Parathyroid adenoma (tissue), 2 donors: Measurements from ENCODE around the gene CSNK1G3.

ENCODE experiments used
- H2AFZ ChIP-seq: fragments of 300-600 bp; sonication (generic); one replicate; pipeline ENCODE4 v1.7.0; 2017; ENCODE audit warnings: antibody characterized with exemption, mild to moderate bottlenecking
- H3K27ac ChIP-seq: fragments of 300-600 bp; sonication (generic); one replicate; pipeline ENCODE4 v1.7.0; 2017
- H3K27me3 ChIP-seq: fragments of 300-600 bp; sonication (generic); one replicate; pipeline ENCODE4 v1.7.0; 2017; ENCODE audit warnings: low read length; ENCODE audit not compliant: control insufficient read depth, insufficient read depth
- H3K36me3 ChIP-seq: fragments of 300-600 bp; sonication (generic); one replicate; pipeline ENCODE4 v1.7.0; 2017; ENCODE audit warnings: low read length; ENCODE audit not compliant: control insufficient read depth, insufficient read depth
- H3K4me1 ChIP-seq: fragments of 300-600 bp; sonication (generic); one replicate; pipeline ENCODE4 v1.7.0; 2017; ENCODE audit warnings: control low read depth
- H3K4me2 ChIP-seq: fragments of 300-600 bp; sonication (generic); one replicate; pipeline ENCODE4 v1.7.0; 2017; ENCODE audit warnings: low read length
- H3K4me3 ChIP-seq: fragments of 300-600 bp; sonication (generic); one replicate; pipeline ENCODE4 v1.7.0; 2017; ENCODE audit warnings: low read depth, low read length
- H3K79me2 ChIP-seq: fragments of 300-600 bp; sonication (generic); one replicate; pipeline ENCODE4 v1.7.0; 2017; ENCODE audit warnings: control low read depth
- H3K9ac ChIP-seq: fragments of 300-600 bp; sonication (generic); one replicate; pipeline ENCODE4 v1.7.0; 2017; ENCODE audit warnings: mild to moderate bottlenecking
- H3K9me3 ChIP-seq: fragments of 300-600 bp; sonication (generic); one replicate; pipeline ENCODE4 v1.7.0; 2017; ENCODE audit warnings: low read length; ENCODE audit not compliant: control insufficient read depth
- TF ChIP-seq, protein P1 (sequence below): fragments of 300-600 bp; sonication (generic); IDR thresholded peaks from one replicate; pipeline ENCODE4 v1.7.0; 2017; ENCODE audit warnings: antibody characterized with exemption, mild to moderate bottlenecking
- donor health status: primary hyperparathyroidism.

Gene CSNK1G3

DNA sequence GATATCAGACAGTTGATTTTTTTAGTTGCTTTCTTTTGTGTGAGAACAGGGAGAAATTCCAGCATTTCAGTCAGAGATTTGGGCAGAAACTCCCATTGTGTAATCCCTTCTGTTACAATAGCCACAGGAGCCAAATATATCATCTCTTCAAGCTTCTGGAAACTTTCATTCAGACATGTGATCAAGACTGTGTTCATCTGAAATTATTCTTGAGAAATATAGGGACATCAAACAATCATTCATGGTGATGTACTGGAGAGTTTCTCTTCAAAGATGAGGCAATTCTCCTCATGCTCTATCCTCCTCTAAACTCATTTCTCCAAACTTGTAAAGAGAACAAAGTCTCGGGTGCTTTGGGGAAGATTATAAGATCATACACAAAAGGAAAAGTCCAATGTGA lies 35.2 kb upstream of the CSNK1G3 start:
- Histone ChIP-seq H3K36me3 (no peaks in the 10 kb centered on the region), H3K4me2 (no peak overlapping the region), H3K4me3 (no peak overlapping the region), H3K9me3 (no peaks in the 10 kb centered on the region), H3K27ac (no peak overlapping the region), H3K4me1 (no peaks in the 10 kb centered on the region), H3K27me3 (no peaks in the 10 kb centered on the region), H2AFZ (no peak overlapping the region), H3K9ac (no peak overlapping the region), H3K79me2 (no peaks in the 10 kb centered on the region)
- TF ChIP-seq, protein P1, sequence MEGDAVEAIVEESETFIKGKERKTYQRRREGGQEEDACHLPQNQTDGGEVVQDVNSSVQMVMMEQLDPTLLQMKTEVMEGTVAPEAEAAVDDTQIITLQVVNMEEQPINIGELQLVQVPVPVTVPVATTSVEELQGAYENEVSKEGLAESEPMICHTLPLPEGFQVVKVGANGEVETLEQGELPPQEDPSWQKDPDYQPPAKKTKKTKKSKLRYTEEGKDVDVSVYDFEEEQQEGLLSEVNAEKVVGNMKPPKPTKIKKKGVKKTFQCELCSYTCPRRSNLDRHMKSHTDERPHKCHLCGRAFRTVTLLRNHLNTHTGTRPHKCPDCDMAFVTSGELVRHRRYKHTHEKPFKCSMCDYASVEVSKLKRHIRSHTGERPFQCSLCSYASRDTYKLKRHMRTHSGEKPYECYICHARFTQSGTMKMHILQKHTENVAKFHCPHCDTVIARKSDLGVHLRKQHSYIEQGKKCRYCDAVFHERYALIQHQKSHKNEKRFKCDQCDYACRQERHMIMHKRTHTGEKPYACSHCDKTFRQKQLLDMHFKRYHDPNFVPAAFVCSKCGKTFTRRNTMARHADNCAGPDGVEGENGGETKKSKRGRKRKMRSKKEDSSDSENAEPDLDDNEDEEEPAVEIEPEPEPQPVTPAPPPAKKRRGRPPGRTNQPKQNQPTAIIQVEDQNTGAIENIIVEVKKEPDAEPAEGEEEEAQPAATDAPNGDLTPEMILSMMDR = no peak

DNA sequence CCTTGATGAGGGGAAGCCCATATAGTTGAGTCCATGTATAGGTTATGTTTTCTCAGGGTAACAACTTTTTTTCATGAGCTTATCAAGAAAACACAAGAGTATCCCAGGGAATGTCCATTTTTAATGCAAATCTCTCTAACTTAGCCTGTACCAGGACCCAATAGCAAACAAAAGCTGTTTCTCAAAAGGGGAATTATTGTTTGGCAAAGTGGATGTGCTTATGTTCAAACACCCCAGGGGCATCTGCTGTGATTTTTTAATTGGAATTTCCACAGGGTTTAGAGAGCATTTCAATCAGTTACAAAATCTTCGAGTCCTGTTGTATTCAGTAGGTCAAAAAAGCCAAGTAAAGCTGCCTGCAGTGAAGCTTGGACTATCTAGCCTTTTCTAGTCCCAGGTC lies 33.4 kb upstream of the CSNK1G3 start:
- Histone ChIP-seq H3K4me1 (no peaks in the 10 kb centered on the region), H3K4me2 (no peak overlapping the region), H2AFZ (no peak overlapping the region), H3K79me2 (no peaks in the 10 kb centered on the region), H3K27ac (no peak overlapping the region), H3K4me3 (no peak overlapping the region), H3K27me3 (no peaks in the 10 kb centered on the region), H3K9me3 (no peaks in the 10 kb centered on the region), H3K36me3 (no peaks in the 10 kb centered on the region), H3K9ac (no peak overlapping the region)
- TF ChIP-seq, protein P1 = no peak

- no peak overlapping the region for H3K4me2 ChIP-seq
- H3K9me3 ChIP-seq = no peaks in the 10 kb centered on the region
- H3K4me1 ChIP-seq = no peaks in the 10 kb centered on the region
- H3K27ac ChIP-seq = no peak overlapping the region
- H3K9ac ChIP-seq = no peak overlapping the region
- no peak overlapping the region for H2AFZ ChIP-seq
- no peaks in the 10 kb centered on the region for H3K36me3 ChIP-seq
- H3K27me3 ChIP-seq = no peaks in the 10 kb centered on the region
- H3K4me3 ChIP-seq = no peak overlapping the region
- no peaks in the 10 kb centered on the region for H3K79me2 ChIP-seq
- TF ChIP-seq, protein P1 = no peak
Measured at GRCh38 chr5:123482258-123482657, 29.7 kb upstream of the CSNK1G3 start.

GRCh38 chr5:123483446-123484077 lies 28.4 kb upstream of the CSNK1G3 start:
- Histone ChIP-seq H3K9ac (no peak overlapping the region), H3K27me3 (no peaks in the 10 kb centered on the region), H3K36me3 (no peaks in the 10 kb centered on the region), H3K27ac (no peak overlapping the region), H3K9me3 (no peaks in the 10 kb centered on the region), H3K79me2 (no peaks in the 10 kb centered on the region), H3K4me3 (no peak overlapping the region), H3K4me2 (no peak overlapping the region), H3K4me1 (no peaks in the 10 kb centered on the region), H2AFZ (no peak overlapping the region)
- TF ChIP-seq, protein P1 = no peak

DNA sequence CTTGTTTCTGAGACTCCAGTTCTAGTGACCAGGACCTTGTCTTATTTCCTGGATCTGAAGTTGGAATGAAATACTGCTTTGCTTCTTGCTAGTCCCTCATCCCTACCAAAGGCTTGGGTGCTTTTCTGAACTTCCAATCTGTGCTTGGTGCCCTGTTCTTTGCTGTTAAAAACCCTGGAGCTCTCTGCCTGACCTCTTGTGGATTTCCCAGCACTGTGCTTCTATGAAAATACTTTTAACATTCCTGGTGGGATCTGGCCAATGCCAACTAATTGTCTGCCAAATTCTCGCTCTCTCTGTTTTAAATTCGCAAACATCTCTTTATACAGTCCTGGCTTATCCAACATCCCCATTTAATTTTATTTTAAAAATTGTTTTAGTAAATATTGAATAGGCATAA lies 26.7 kb upstream of the CSNK1G3 start:
- no peak overlapping the region for H3K4me2 ChIP-seq

More for the DNA sequence above, 26.7 kb upstream of the CSNK1G3 start:
- no peaks in the 10 kb centered on the region for H3K79me2 ChIP-seq
- H3K4me3 ChIP-seq = no peak overlapping the region
- H2AFZ ChIP-seq = no peak overlapping the region
- no peaks in the 10 kb centered on the region for H3K9me3 ChIP-seq
- H3K27me3 ChIP-seq = no peaks in the 10 kb centered on the region
- H3K4me1 ChIP-seq = no peaks in the 10 kb centered on the region
- H3K36me3 ChIP-seq = no peaks in the 10 kb centered on the region
- TF ChIP-seq, protein P1 = no peak
- H3K27ac ChIP-seq = no peak overlapping the region
- H3K9ac ChIP-seq = no peak overlapping the region
